Left ventricle myocardium inferior (tissue), 1 donor: ENCODE data around the gene ERGIC3. TPM values are rescaled to one million over a fixed set of nuclear protein-coding genes. Genes with fewer than 3 reads are reported as not detected.

Source experiments
- DNase-seq: peaks from one replicate; pipeline ENCODE4 v3.0.0-alpha.2; 2020
- H3K27ac ChIP-seq: fragments of 200-600 bp; replicated peaks from 2 replicates; pipeline ENCODE4 v1.8.0; 2021
- H3K27me3 ChIP-seq: fragments of 200-600 bp; 2 replicates; pipeline ENCODE4 v1.8.0; 2021; ENCODE audit warnings: low read depth
- H3K36me3 ChIP-seq: fragments of 200-600 bp; 2 replicates; pipeline ENCODE4 v1.8.0; 2021
- H3K4me1 ChIP-seq: fragments of 200-600 bp; 2 replicates; pipeline ENCODE4 v1.8.0; 2021
- H3K4me3 ChIP-seq: fragments of 200-600 bp; 2 replicates; pipeline ENCODE4 v1.8.0; 2021; ENCODE audit warnings: mild to moderate bottlenecking, moderate library complexity
- H3K9me3 ChIP-seq: fragments of 200-600 bp; replicated peaks from 2 replicates; pipeline ENCODE4 v1.8.0; 2021
- CTCF ChIP-seq: fragments of 200-600 bp; IDR thresholded peaks from 2 replicates; pipeline ENCODE4 v1.8.0; 2021; ENCODE audit warnings: antibody characterized with exemption, mild to moderate bottlenecking, borderline replicate concordance
- intact Hi-C: fragments of 100-400 bp; cut with micrococcal nuclease; formaldehyde crosslinking; loops from one replicate; pipeline ENCODE4 v1.11.0; 2022
- total RNA-seq: library from RNA; stranded (reverse); fragmentation: NEBNext Ultra II Directional; extraction: Animal tissue kit (Norgen Biotek cat#: 25700); gene quantifications from one replicate; pipeline ENCODE4 v1.2.1, GENCODE V29; 2021
- donor health status: DM: no; HTN: yes; CAD: no; lungs with severe emphysema.

Gene ERGIC3
- total RNA-seq, 1 donor from 2014 or later, result 103 TPM

- no peak for TF ChIP-seq CTCF
- Histone ChIP-seq H3K27me3 (no peaks in the 10 kb centered on the region), H3K36me3 (peaks cover 71% of the 10 kb centered on the region), H3K4me3 (no peak overlapping the region), H3K9me3 (no peaks in the 10 kb centered on the region), H3K27ac (no peak overlapping the region), H3K4me1 (peaks cover 11% of the 10 kb centered on the region)
- no peak for DNase-seq
- intact Hi-C loops, result no loop called here
These were observed 35.7 kb upstream of the ERGIC3 start for GRCh38 chr20:35506179-35506578.

- no peak overlapping the region for H3K4me3 ChIP-seq
- TF ChIP-seq CTCF, result no peak
- intact Hi-C loops, result no loop called here
- H3K9me3 ChIP-seq, result no peaks in the 10 kb centered on the region
- peaks cover 13% of the 10 kb centered on the region for H3K4me1 ChIP-seq
- DNase-seq, result no peak
- no peaks in the 10 kb centered on the region for H3K27me3 ChIP-seq
- peaks cover 70% of the 10 kb centered on the region for H3K36me3 ChIP-seq
- H3K27ac ChIP-seq, result no peak overlapping the region
These were observed 34.8 kb upstream of the ERGIC3 start for GRCh38 chr20:35506872-35507638.

GRCh38 chr20:35508493-35509218 is 33.2 kb upstream of the ERGIC3 start:
- DNase-seq, result no peak
- Histone ChIP-seq H3K9me3 (no peaks in the 10 kb centered on the region), H3K4me3 (no peak overlapping the region), H3K36me3 (peaks cover 55% of the 10 kb centered on the region), H3K27ac (no peak overlapping the region), H3K4me1 (peaks cover 8% of the 10 kb centered on the region), H3K27me3 (no peaks in the 10 kb centered on the region)
- no peak for TF ChIP-seq CTCF
- intact Hi-C loops, result no loop called here

GRCh38 chr20:35510951-35511735 is 30.7 kb upstream of the ERGIC3 start:
- H3K9me3 ChIP-seq, result no peaks in the 10 kb centered on the region
- H3K4me3 ChIP-seq, result no peak overlapping the region
- H3K27me3 ChIP-seq, result no peaks in the 10 kb centered on the region
- TF ChIP-seq CTCF, result no peak
- intact Hi-C loops, result no loop called here
- peaks cover 42% of the 10 kb centered on the region for H3K36me3 ChIP-seq
- H3K27ac ChIP-seq, result no peak overlapping the region
- peaks cover 4% of the 10 kb centered on the region for H3K4me1 ChIP-seq
- DNase-seq, result no peak

- peaks cover 11% of the 10 kb centered on the region for H3K4me1 ChIP-seq
- H3K27me3 ChIP-seq, result no peaks in the 10 kb centered on the region
- peak; percentile 68 for TF ChIP-seq CTCF
- intact Hi-C loops, result no loop called here
- DNase-seq, result no peak
- no peak overlapping the region for H3K4me3 ChIP-seq
- H3K27ac ChIP-seq, result no peak overlapping the region
- peaks cover 42% of the 10 kb centered on the region for H3K36me3 ChIP-seq
- no peaks in the 10 kb centered on the region for H3K9me3 ChIP-seq
These were observed 30.0 kb upstream of the ERGIC3 start for GRCh38 chr20:35511814-35512420.
